NCI-H226 (cell line): Measurements from ENCODE around the gene HERC5.
A peak's percentile ranks its signal among the peaks of the same experiment; 100 is the strongest.

Source experiments
- DNase-seq: peaks from one replicate; pipeline ENCODE4 v3.0.0-alpha.2; 2015

HERC5 gene

GRCh38 chr4:88448889-88449288 is 8.0 kb upstream of the HERC5 start:
- DNase-seq, result peak; percentile 28

GRCh38 chr4:88449290-88449689 is 7.6 kb upstream of the HERC5 start:
- no peak for DNase-seq

DNA sequence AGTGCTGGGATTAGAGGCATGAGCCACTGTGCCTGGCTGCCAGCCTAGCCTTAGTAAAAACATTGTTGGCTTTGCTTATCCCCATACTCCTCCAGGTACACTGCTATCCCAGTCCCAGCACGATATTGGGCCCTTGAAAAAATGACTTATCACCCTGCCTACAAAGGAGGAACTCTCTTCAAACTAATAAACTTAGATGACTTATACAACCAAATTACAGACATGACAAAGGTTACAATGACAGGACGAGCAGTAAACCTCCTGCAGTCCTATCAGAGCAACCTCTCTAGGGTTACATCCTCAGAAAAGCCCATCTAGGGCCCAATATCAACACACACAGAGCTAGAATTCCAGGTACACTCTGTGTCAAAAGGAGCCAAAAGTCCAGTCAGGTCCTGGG is 5.7 kb upstream of the HERC5 start:
- no peak for DNase-seq

GRCh38 chr4:88452912-88453311 is 4.0 kb upstream of the HERC5 start:
- no peak for DNase-seq

DNA sequence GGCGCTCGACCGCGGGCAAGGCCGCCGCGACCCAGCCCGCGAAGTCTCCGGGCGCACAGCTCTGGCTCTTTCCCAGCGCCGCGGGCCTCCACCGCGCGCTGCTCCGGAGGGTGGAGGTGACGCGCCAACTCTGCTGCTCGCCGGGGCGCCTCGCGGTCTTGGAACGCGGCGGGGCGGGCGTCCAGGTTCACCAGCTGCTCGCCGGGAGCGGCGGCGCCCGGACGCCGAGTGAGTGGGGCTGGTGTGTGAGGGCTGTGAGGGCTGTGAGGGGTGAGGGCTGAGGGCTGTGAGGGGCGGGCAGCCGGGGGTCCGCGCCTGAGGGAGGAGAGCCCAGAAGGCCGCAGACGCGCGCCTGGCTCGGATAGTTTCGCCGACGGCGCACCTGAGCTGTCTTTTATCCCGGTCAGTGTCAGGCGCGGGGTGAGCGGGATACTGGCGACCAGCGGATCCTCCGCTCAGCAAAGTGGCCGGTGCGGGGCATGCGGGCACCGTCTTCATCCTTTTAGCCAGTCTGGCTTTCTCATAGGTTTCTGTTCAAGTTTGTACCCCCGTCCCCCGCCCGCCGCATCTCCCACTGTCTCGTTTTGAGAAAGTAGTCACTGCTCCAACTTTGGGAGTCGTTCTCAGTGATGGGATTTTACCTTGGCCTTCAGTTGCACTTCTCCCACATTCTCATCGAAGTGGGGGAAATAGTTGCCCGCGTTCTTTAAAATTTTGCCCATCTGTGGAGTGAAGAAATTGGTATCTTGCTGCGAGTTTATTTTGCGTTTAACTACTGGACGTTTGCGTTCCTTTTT is 586 bp downstream of the HERC5 start:
- no peak for DNase-seq

GRCh38 chr4:88458104-88458740 is 1.3 kb downstream of the HERC5 start:
- no peak for DNase-seq

DNA sequence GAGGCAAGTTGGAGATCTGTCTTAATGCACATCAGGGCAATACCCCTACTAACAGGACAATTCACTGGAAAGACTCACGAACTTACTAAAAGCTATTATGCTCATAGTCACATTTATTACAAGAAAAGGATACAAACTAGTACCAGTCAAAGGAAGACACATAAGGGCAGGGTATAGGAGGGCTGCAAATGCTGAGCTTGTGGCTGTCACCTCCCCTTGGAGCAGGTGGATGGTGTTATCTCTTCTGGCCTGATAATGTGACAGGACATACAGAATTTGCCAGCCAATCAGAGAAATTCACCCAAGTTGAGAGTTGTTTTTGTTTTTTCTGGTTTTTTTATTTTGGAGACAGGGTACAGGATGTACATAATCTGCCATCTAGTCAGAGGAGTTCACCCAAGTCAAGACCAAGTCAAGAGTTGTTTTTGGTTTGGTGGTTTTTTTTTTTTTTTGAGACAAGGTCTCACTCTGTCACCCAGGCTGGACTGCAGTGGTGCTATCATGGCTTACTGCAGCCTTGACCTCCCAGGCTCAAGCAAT is 8.8 kb downstream of the HERC5 start:
- DNase-seq, result no peak

DNA sequence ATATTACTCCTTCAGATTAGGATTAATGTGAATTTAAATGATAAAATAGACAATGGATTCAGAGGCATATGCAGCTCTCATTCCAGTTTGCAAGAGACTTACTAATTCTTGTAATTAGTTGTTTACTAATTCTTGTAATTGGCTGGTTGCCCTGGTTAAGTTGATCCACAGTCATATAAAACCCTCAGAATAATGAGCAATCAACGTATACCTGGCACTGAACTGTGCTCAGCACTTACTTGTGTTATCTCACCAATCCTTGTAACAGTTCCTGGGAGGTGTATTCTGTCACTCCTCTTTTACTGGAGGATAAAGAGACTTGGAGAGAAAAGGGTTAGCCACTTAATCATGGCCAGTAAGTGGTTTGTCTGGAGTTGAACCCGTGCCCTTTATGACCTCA is 10.5 kb downstream of the HERC5 start:
- DNase-seq, result no peak

DNA sequence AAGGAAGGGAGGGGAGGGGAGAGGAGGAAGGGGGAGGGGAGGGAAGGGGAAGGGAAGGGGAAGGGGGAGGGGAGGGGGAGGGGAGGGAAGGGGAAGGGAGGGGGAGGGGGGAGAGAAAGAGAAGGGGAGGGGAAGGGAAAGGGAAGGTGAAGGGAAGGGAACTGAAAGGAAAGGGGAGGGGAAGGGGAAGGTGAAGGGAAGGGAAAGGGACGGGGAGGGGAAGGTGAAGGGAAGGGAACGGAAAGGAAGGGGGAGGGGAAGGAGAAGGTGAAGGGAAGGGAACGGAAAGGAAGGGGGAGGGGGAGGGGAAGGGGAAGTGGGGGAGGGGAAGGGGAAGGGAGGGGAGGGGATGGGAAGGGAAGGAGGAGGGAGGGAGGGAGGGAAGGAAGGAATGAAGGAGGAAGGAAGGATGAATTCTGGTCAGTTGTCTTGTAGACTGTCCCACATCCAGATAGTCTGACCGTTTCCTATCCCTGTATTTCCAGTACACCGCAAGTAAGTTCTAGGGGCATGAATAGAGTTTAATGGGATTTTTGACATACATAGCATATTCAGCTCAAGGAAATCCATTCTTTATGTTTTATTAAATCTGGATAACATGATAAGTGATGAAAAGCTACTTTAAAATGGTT is 20.4 kb downstream of the HERC5 start:
- DNase-seq, result no peak

DNA sequence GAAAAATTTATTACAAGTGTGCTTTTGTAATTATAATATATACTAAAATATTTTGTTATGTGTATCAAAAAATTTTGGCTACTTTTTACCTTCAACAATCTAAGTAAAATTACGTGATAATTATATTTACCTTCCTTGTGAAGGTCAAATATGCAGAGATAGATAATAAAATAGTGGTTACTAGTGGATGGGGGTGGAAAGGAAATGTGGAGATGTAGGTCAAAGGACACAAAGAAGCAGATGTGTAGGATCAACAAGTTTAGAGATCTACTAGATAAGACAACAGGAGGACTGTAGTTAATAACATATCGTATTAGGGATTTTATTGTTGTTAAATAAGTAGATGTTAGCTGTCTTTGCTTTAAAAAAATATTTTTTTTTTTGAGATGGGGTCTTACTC is 21.3 kb downstream of the HERC5 start:
- DNase-seq, result no peak

- no peak for DNase-seq
Observed at GRCh38 chr4:88481537-88481936, 24.6 kb downstream of the HERC5 start.

DNA sequence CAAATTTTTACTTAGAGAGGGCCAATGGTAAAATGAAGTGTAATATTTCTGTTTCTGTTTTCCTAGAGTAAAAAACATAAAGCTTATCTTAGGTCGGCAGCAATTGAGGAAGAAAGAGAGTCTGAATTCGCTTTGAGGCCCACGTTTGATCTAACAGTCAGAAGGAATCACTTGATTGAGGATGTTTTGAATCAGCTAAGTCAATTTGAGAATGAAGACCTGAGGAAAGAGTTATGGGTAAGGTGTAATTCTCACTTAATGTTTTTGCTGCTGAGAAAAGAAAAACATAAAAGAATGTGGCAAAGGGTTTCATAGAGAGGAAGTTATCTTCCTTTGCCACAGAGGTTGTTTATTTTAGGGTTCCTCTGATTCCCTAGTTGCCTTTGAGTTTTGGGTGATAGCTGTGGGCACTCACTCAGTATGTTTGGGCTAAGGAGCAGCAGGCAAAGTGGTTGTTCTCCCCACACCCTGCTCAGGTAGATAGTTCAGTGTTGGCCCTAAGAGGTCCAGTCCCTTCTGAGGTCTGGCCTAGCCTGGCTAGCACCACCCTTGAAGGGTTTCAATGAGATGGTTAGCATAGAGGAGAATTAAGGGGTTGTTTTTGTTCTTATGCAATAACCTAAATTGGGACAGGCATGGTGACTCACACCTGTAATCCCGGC is 32.3 kb downstream of the HERC5 start:
- no peak for DNase-seq

GRCh38 chr4:88497859-88498409 is 41.0 kb downstream of the HERC5 start:
- DNase-seq, result no peak

- DNase-seq, result no peak
Observed at GRCh38 chr4:88503344-88503743, 46.4 kb downstream of the HERC5 start.

GRCh38 chr4:88511236-88511635 is 54.3 kb downstream of the HERC5 start:
- DNase-seq, result no peak

DNA sequence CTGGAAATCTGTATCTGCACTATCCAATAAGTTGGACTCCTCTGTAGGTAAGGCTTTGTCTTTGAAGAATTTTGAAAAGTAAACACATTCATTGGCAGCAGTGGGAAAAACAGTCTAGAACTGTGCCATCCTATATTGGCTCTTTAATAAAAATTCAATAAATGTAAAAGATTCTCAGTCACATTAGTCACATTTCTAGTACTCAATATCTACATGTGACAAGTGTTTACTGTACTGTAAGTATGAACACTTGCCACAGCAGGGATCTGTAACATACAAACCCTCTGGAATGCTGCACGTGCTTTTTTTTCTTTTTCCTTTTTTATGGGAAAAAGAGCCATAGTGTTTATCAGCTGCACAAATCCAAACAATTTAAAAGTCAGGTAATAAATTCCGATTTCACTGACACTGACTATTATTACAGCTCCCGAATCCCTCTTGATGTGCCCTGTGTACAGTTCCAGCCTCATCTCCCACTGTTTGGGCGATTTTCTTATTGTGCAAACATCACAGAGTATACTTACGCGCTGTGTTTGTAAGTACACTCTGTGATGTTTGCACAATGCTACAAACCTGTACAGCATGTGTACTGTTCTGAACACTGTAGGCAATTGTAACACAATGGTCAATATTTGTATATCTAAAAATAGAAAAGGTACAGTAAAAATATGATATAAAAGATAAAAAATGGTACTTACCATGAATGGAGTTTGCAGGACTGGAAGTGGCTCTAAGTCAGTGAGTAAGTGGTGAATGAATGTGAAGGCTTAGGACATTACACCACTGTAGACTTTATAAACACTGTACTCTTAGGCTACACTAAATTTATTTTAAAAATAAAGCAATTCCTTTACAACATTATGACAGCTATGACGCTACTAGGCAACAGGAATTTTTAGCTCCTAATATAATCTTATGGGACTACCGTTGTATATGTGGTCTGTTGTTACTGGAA is 57.9 kb downstream of the HERC5 start:
- DNase-seq, result no peak

GRCh38 chr4:88516746-88517145 is 59.8 kb downstream of the HERC5 start:
- DNase-seq, result no peak

DNA sequence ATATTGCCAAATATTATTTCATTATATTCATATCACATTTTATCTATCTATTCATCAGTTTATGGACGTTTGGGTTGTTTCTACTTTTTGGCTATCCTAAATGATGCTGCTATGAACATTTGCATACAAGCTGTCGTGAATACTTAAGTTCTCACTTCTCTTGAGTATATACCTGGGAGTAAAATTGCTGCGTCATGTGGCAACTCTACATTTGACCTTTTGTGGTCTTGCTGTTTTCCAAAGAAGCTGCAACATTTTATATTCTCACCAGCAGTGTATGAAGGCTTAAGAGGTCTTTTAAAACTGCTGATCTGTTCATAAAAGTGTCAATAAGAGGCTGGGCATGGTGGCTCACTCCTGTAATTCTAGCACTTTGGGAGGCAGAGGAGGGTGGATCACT is 60.9 kb downstream of the HERC5 start:
- no peak for DNase-seq

DNA sequence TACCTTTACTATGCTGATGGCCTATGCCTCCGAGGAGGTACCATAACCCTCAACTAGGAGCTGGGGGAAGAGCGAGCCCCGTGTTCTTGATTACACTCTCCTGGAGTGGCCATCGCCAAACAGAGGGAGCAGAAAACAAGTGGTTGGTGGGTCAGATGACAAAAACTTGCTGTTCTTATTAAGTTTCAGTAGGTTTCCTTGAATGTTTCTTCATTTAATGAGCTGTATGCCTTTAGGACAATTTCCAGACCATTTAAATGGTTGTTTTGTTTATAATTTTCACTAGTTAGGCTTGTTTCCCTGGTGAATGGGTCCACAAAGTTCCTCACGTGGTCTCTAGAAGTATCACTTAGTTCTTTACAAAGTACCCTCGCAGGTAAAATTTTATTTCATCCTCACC is 62.0 kb downstream of the HERC5 start:
- DNase-seq, result no peak

DNA sequence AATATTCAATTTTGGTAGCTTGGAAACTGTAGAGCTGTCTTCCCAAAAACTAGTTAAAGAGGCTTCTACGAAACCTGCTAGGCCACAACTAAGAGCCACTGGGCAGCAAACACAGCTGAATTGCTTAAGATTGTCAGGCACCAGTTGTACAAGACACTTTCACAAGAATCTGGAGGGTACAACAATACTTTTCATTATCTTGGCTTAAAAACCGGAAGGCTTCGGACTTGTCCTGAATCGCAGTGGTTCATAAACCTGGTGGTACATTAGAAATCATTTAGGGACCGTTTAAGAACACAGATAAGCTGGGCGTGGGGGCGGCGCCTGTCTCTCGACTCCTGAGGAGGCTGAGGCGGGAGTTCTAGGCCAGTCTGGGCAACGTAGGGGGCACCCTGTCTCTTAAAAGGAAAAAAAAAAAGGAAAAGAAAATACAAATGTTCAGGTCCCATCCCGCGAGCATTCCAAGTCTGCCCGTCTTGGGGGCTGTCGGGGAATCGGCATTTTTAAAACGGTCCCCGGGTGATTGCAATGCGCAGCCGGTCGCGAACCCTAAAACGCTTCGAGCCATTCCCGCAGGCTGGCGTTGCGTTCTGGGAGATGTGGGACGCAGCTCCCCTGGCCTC is 65.9 kb downstream of the HERC5 start:
- no peak for DNase-seq
